Epithelial cell of umbilical artery (primary cell): Measurements from ENCODE around the gene HS6ST1. TPM values are rescaled to one million over a fixed set of nuclear protein-coding genes. Genes with fewer than 3 reads are reported as not detected.

ENCODE experiments used
- total RNA-seq: library from RNA; depleted of rRNA; stranded (reverse); fragments of >200 nt; gene quantifications from 2 replicates; pipeline ENCODE4 v1.2.3, GENCODE V29; 2014

The HS6ST1 gene, protein sequence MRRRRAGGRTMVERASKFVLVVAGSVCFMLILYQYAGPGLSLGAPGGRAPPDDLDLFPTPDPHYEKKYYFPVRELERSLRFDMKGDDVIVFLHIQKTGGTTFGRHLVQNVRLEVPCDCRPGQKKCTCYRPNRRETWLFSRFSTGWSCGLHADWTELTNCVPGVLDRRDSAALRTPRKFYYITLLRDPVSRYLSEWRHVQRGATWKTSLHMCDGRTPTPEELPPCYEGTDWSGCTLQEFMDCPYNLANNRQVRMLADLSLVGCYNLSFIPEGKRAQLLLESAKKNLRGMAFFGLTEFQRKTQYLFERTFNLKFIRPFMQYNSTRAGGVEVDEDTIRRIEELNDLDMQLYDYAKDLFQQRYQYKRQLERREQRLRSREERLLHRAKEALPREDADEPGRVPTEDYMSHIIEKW
- 12.3 and 18.4 TPM in 2 replicates for total RNA-seq

DNA sequence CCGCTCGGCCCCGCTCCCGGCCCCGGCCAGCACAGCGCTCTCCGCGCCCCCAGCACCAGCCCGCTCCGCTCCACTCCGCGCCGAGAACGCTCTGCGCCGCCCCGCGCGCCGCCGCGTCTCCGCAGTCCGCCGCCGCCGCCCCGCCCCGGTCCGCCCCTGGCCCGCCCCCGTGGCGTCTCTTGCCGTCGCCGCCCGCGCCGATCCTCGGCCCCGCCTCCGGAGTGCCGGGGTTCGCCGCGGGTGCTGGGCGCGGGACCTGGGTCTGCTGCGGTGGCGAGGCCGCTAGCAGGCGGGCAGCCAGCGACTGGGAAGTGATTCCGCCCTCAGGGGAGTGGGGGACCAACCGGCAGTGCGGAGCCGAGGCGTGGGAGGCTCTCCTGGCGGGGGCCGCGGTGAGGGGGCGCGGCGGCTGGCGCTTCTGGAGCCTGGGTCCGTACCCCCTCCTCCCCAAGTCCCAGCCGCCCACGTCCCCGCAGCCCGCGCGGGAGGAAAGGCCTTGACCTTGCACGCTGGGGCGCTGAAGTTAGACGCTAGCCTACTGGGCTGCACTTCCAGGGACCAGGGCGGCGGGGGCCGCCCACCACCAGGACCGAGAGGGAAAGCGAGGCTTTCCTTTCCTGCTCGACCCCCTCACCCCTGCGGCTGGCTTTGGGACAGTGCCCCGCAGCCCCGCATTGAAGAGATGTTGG lies at the start of gene HS6ST1:
Gene HS6ST1, minus strand, starts transcription at position 93 of the 689 bp plus-strand sequence. CDS start 305 bp downstream, outside the sequence.

Other genes with a start within 250 kb of the HS6ST1 start
- gene UGGT1, start 227.7 kb downstream of the HS6ST1 start, total RNA-seq, result 73.1 and 84.2 TPM in 2 replicates